Measurements from ENCODE around the gene FADS2.

GRCh38 chr11:61901397-61901796 is 73.3 kb downstream of the FADS2 start:
- TF ChIP-seq EZH2 (IDR thresholded peaks at IDR 0.05), result no peak
- TF ChIP-seq, protein P1, sequence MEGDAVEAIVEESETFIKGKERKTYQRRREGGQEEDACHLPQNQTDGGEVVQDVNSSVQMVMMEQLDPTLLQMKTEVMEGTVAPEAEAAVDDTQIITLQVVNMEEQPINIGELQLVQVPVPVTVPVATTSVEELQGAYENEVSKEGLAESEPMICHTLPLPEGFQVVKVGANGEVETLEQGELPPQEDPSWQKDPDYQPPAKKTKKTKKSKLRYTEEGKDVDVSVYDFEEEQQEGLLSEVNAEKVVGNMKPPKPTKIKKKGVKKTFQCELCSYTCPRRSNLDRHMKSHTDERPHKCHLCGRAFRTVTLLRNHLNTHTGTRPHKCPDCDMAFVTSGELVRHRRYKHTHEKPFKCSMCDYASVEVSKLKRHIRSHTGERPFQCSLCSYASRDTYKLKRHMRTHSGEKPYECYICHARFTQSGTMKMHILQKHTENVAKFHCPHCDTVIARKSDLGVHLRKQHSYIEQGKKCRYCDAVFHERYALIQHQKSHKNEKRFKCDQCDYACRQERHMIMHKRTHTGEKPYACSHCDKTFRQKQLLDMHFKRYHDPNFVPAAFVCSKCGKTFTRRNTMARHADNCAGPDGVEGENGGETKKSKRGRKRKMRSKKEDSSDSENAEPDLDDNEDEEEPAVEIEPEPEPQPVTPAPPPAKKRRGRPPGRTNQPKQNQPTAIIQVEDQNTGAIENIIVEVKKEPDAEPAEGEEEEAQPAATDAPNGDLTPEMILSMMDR (IDR thresholded peaks at IDR 0.05 in 2 of 3, conservative IDR thresholded peaks at IDR 0.05 in 1 of 3; ENCODE audit: borderline replicate concordance in 1 of 3, insufficient read depth in 1 of 3, low read depth in 2 of 3, low read length in 2 of 3), result 0 out of 6 replicates have a peak, but pooled peaks of 1 of the 3 experiments have one; percentile 29
- TF ChIP-seq ZNF274 (IDR thresholded peaks at IDR 0.05; ENCODE audit: low read depth, low read length), result no peak
- TF ChIP-seq POLR2AphosphoS5 (IDR thresholded peaks at IDR 0.05; ENCODE audit: low read depth, low read length), result no peak
- no peak for TF ChIP-seq SIN3A (IDR thresholded peaks at IDR 0.05; ENCODE audit: low read depth)
- TF ChIP-seq RAD21 (IDR thresholded peaks at IDR 0.05; ENCODE audit: low read depth), result peak; percentile 56
- no peak for TF ChIP-seq EGR1 (IDR thresholded peaks at IDR 0.05; ENCODE audit: low read depth)
- TF ChIP-seq POLR2A (IDR thresholded peaks at IDR 0.05; ENCODE audit: borderline replicate concordance, extremely low read depth, insufficient read depth, insufficient read length), result no peak
- TF ChIP-seq YY1 (IDR thresholded peaks at IDR 0.05; ENCODE audit: extremely low read depth, insufficient replicate concordance, low read depth, low read length), result no peak

Data from HCT116 (cell line).